HEK293 (cell line): ENCODE data around the gene IL21.

ENCODE experiments used
- CTCF ChIA-PET: fragments of 350-600 bp; formaldehyde crosslinking; extraction: SDS; loops from one replicate; lab custom pipeline; 2021; ENCODE audit warnings: antibody characterized with exemption; lab: Yijun Ruan, JAX
- POLR2A ChIA-PET: fragments of 300-600 bp; formaldehyde crosslinking; extraction: SDS; loops from one replicate; lab custom pipeline; 2020; ENCODE audit warnings: antibody characterized with exemption, inconsistent platforms; lab: Yijun Ruan, JAX
- H3K27ac ChIP-seq: fragments of 200-500 bp; sonication (Bioruptor generic); 2 replicates; pipeline ENCODE4 v1.5.1; 2014; ENCODE audit warnings: low read depth, low read length, control low read depth, inconsistent platforms; ENCODE audit errors: extremely low read depth
- H3K36me3 ChIP-seq, 2 experiments: fragments of 200-500 bp in 1 of 2; sonication (Bioruptor generic) in 1 of 2; 1 replicate in 1 of 2; 2 replicates in 1 of 2; pipeline ENCODE4 v1.5.1; 2014 to 2017; ENCODE audit warnings: inconsistent platforms in 2 of 2, low read length in 2 of 2; ENCODE audit not compliant: control insufficient read depth in 2 of 2, insufficient read depth in 1 of 2
- H3K4me1 ChIP-seq: fragments of 200-500 bp; sonication (Bioruptor generic); 2 replicates; pipeline ENCODE4 v1.5.1; 2014; ENCODE audit warnings: mild to moderate bottlenecking, low read length, inconsistent platforms; ENCODE audit not compliant: control insufficient read depth, insufficient read depth
- H3K4me3 ChIP-seq: 2 replicates; pipeline ENCODE4 v1.5.1; 2011; ENCODE audit warnings: low read depth, mild to moderate bottlenecking, control low read depth, low read length, moderate library complexity
- H3K9me3 ChIP-seq: fragments of 200-500 bp; sonication (Bioruptor generic); 2 replicates; pipeline ENCODE4 v1.5.1; 2014; ENCODE audit warnings: low read depth, low read length, inconsistent platforms; ENCODE audit not compliant: control insufficient read depth, insufficient read depth
- EGR2 ChIP-seq: fragments of 450-650 bp; formaldehyde crosslinking; IDR thresholded peaks from 2 replicates; pipeline ENCODE4 v1.5.1; 2016; ENCODE audit warnings: low read depth, missing biosample characterization, missing genetic modification characterization
- KLF8 ChIP-seq: fragments of 450-650 bp; formaldehyde crosslinking; IDR thresholded peaks from 2 replicates; pipeline ENCODE4 v1.5.1; 2016; ENCODE audit warnings: missing biosample characterization, missing genetic modification characterization
- KLF9 ChIP-seq: fragments of 450-650 bp; formaldehyde crosslinking; IDR thresholded peaks from 2 replicates; pipeline ENCODE4 v1.5.1; 2016; ENCODE audit warnings: missing biosample characterization, missing genetic modification characterization, low read depth
- YY2 ChIP-seq: fragments of 450-650 bp; formaldehyde crosslinking; IDR thresholded peaks from 2 replicates; pipeline ENCODE4 v1.5.1; 2016; ENCODE audit warnings: missing biosample characterization, missing genetic modification characterization
- ZBTB11 ChIP-seq: fragments of 450-650 bp; formaldehyde crosslinking; conservative IDR thresholded peaks from 2 replicates; pipeline ENCODE4 v1.5.1; 2016; ENCODE audit warnings: low read depth, missing biosample characterization, missing genetic modification characterization
- ZFP37 ChIP-seq: fragments of 450-650 bp; formaldehyde crosslinking; IDR thresholded peaks from 2 replicates; pipeline ENCODE4 v1.5.1; 2016; ENCODE audit warnings: missing biosample characterization, missing genetic modification characterization
- ZNF133 ChIP-seq: fragments of 450-650 bp; formaldehyde crosslinking; IDR thresholded peaks from 2 replicates; pipeline ENCODE4 v1.5.1; 2016; ENCODE audit warnings: missing biosample characterization, missing genetic modification characterization
- ZNF221 ChIP-seq: fragments of 450-650 bp; formaldehyde crosslinking; IDR thresholded peaks from 2 replicates; pipeline ENCODE4 v1.5.1; 2017; ENCODE audit warnings: missing biosample characterization, missing genetic modification characterization, borderline replicate concordance
- ZNF37A ChIP-seq: fragments of 450-650 bp; IDR thresholded peaks from 2 replicates; pipeline ENCODE4 v1.5.1; 2018; ENCODE audit warnings: missing biosample characterization, missing genetic modification characterization
- ZNF510 ChIP-seq: fragments of 450-650 bp; formaldehyde crosslinking; IDR thresholded peaks from 2 replicates; pipeline ENCODE4 v1.5.1; 2018; ENCODE audit warnings: mild to moderate bottlenecking, missing genetic modification characterization, missing biosample characterization; ENCODE audit not compliant: insufficient replicate concordance
- ZNF521 ChIP-seq: fragments of 450-650 bp; formaldehyde crosslinking; IDR thresholded peaks from 2 replicates; pipeline ENCODE4 v1.5.1; 2017; ENCODE audit warnings: missing biosample characterization, mild to moderate bottlenecking, missing genetic modification characterization
- ZNF621 ChIP-seq: fragments of 450-650 bp; formaldehyde crosslinking; IDR thresholded peaks from 2 replicates; pipeline ENCODE4 v1.5.1; 2017; ENCODE audit warnings: missing biosample characterization, missing genetic modification characterization
- ZNF658 ChIP-seq: fragments of 450-650 bp; formaldehyde crosslinking; IDR thresholded peaks from 2 replicates; pipeline ENCODE4; 2016; ENCODE audit warnings: missing biosample characterization, missing genetic modification characterization

IL21 gene

GRCh38 chr4:122588453-122589238 is 32.2 kb downstream of the IL21 start:
- CTCF ChIA-PET = interaction anchor here (0.7 kb wide), 1 partner anchor 46 kb away, joined by 3 read pairs; no protein-coding TSS in a partner anchor
- POLR2A ChIA-PET = no interaction called here

GRCh38 chr4:122584519-122584918 is 36.3 kb downstream of the IL21 start:
- peak; percentile 60 for TF ChIP-seq ZNF133 (tag by site-specific recombination)
- no peak for TF ChIP-seq ZNF658 (tag by site-specific recombination)
- TF ChIP-seq YY2 (tag by site-specific recombination) = no peak
- TF ChIP-seq EGR2 = no peak
- H3K4me3 ChIP-seq = no peak overlapping the region
- no peaks in the 10 kb centered on the region for H3K36me3 ChIP-seq
- no peaks in the 10 kb centered on the region for H3K9me3 ChIP-seq
- H3K4me1 ChIP-seq = no peaks in the 10 kb centered on the region
- ChIA-PET POLR2A (no interaction called here), CTCF (no interaction called here)
- H3K27ac ChIP-seq = no peak overlapping the region

More at GRCh38 chr4:122588453-122589238, 32.2 kb downstream of the IL21 start:
- Histone ChIP-seq H3K36me3 (no peaks in the 10 kb centered on the region), H3K27ac (no peak overlapping the region), H3K4me1 (no peaks in the 10 kb centered on the region), H3K9me3 (no peaks in the 10 kb centered on the region), H3K4me3 (no peak overlapping the region)
- TF ChIP-seq ZNF621 = no peak
- no peak for TF ChIP-seq ZBTB11 (tag by site-specific recombination)
- TF ChIP-seq ZNF510 (tag by site-specific recombination) = no peak
- no peak for TF ChIP-seq KLF8
- TF ChIP-seq ZNF37A (tag by site-specific recombination) = no peak
- TF ChIP-seq ZFP37 (tag by site-specific recombination) = no peak
- no peak for TF ChIP-seq ZNF221 (tag by site-specific recombination)
- TF ChIP-seq ZNF521 (tag by site-specific recombination) = no peak

GRCh38 chr4:122583906-122584305 is 37.0 kb downstream of the IL21 start:
- Histone ChIP-seq H3K9me3 (no peaks in the 10 kb centered on the region), H3K4me1 (no peaks in the 10 kb centered on the region), H3K36me3 (no peaks in the 10 kb centered on the region), H3K4me3 (no peak overlapping the region), H3K27ac (no peak overlapping the region)
- ChIA-PET POLR2A (no interaction called here), CTCF (interaction anchor here (0.6 kb wide), 1 partner anchor 737 kb away, joined by 3 read pairs; no protein-coding TSS in a partner anchor)
- TF ChIP-seq KLF9 (tag by site-specific recombination) = no peak
